ENCODE measurements around the gene PHC3.

PHC3 gene

GRCh38 chr3:170076715-170077238 lies 104.8 kb downstream of the PHC3 start:
- ATAC-seq: peak in 1 of 2 donors; percentile 33

DNA sequence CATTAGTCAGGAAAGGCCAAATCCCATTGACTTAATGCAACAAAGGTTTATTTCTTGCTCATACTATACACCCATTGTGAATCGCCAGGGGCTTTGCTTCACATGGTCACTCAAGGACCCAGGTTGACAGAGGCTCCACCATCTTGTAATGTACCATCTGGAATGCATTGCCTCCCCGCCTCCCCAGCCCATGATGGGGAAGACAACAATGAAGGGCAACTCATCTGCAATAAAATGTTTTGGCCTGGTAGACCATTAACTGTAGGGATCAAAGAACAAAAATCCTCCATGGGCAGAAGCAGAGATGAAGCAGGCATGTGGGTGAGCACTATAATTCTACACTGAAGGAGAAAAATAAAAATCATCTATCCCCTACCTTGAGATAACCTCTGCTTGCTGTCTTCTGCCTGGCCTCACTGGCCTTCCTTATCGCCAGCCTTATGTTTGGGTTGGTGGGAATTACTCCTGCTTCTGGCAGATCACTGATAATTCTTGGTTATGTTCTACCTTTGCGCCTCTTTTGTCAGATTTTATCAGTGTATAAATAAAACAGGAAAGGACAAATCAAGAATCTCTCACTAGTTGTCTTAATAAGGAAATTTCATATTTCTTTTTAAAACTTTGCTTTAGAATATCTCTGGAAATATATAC lies 106.0 kb downstream of the PHC3 start:
- ATAC-seq: no peak

DNA sequence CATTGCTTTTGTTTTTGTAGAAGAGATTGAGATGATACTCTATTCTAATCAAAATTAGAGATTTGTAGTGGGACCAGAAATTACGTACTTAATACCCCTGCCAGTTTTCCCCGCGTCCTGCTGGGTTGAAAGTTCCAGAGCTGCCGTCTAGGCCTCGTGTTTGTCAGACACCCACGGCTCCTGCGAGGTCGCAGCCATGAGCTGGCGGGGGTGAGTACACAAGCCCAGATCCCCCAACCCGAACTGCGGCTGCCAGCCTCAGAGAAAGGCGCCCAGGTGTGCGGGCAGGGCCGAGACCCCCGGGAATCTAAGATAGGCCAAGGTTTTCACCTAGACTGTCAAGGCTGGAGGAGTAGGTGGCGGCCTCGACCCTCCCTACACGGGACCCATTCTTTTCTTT lies 117.4 kb downstream of the PHC3 start:
- no peak for ATAC-seq

DNA sequence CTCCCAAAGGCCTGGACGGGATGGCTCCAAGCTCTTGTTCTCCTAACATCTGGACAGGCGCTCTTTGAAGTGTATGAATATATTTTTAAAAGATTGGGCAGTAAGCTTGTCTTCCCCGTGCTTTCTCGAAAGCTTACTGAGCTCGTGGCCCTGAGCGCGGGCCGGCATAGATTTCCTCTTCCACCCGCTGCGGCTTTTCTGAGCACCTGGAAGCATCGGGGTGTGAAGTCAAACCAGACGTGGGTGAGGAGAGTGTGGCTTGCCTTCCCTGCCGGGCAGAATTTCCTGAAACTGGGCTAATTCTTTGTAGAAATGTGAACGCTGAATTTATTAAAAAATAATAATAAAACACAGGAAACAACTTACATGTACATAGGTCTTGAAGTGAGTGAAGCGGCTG lies 117.8 kb downstream of the PHC3 start:
- no peak for ATAC-seq

- ATAC-seq: no peak
These were observed 118.8 kb downstream of the PHC3 start for GRCh38 chr3:170062769-170063168.

GRCh38 chr3:170062068-170062467 lies 119.5 kb downstream of the PHC3 start:
- no peak for ATAC-seq

DNA sequence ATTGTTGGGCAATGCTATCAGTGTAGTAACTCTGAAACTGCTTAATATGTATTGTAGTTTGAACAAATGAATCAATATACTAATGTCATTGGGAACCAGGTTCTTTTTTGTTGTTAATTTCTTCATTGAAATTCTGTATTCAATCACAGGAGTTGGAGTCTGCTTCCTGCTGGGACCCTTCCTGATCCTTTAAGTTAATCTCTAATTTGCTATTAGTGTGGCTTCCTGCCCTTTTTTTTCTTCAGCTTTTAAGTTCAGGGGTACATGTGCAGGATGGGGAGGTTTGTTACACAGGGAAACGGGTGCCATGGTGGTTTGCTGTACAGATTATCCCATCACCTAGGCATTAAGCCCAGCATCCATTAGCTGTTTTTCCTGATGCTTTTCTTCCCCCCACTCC lies 122.1 kb downstream of the PHC3 start:
- no peak for ATAC-seq

DNA sequence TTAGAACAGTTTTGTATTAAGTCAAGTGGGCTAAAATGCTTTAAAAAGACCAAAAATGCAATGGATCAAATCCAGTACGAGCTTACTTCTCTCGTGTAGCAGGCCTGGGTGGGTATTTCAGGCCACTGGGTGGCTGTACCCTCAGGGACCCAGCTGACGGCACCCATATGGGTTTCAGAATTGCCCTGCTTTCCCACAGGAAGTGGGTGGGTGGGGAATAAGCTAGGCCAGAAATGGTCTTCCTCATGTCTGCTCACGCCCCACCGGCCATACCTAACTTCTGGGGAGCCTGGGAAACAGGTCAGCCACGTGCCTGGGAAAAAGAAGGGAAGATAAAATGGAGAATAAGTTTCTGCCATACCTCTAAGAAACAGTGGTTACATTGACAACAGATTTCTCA lies 123.4 kb downstream of the PHC3 start:
- no peak for ATAC-seq

GRCh38 chr3:170057550-170057949 lies 124.0 kb downstream of the PHC3 start:
- ATAC-seq: no peak

GRCh38 chr3:170056710-170057454 lies 124.7 kb downstream of the PHC3 start:
- peak; percentile 75 for ATAC-seq

DNA sequence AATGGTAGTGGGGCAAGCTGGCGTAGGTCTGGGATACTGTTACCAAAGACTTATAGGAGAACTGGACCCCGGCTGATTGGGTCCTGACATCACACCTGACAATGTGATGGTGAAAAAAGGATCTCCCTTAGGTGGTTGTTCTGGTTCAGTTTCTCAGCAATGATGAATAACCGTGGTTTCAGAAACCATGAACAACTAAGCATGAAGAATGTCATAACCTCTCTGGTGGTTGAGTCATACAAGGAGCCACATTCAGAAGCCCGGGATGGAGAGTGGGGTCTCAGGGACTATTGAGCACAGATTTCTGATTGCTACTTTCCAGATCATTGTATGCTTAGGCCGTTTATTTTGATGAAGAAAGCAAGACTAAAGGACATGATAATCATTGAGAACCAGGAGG lies 126.3 kb downstream of the PHC3 start:
- peak; percentile 75 to 76 for ATAC-seq

- ATAC-seq: no peak
These were observed 127.3 kb downstream of the PHC3 start for GRCh38 chr3:170054204-170054603.

GRCh38 chr3:170052398-170052797 lies 129.1 kb downstream of the PHC3 start:
- ATAC-seq: no peak

DNA sequence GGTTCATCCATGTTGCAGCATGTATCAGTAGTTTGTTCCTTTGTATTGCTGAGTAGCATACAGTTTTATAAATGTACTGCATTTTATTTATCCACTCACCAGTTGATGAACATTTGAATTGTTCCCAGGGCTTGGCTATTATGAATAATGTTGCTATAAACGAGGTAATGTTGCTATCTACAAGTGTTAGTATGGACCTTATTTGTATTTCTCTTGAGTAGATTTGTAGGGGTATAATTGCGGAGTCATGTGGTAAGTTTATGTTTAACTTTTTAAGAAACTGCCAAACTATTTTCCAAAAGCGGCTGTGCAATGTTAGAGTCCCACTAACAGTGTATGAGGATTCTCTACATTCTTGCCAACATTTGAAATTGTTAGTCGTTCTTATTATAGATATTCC lies 130.8 kb downstream of the PHC3 start:
- ATAC-seq: no peak

DNA sequence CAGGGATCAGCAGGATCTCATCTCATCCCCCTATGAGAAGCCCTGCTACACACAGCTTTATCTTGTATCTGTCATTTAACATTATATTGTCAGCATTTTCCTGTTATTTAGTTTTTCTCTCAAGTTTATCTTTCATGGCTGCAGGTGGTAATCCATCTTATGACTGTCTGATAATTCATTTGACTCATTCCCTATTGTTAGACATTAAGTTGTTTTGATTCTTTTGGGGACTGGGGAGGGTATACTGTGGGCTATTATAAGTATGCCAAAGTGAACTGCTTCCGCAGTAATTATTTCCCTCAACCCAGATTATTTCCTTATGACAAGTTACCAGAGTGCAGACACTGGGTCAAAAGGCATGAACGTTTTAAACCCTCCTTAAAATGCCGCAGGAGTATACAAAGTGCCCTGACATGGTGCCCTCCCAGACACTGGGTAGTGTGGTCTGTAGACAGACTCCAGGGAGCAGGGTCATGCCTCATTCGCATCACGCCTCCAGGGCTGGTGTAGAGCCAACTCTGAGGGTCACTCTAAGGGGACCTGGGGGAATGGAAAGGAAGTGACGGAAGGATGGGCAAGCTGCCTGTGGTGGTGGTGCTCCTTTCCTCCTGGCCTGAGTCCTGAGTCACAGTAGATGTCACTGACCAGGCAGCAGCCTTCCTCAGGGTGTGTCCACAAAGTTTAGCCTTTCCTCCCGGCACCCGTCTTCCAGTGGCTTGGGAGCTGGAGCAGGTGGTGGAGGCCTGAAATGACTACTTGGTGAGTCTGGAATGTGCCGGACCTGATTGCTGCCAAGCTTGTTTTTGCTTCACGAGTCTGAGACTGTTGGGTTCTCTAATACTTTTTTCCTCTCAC lies 132.2 kb downstream of the PHC3 start:
- no peak for ATAC-seq

GRCh38 chr3:170047133-170047404 lies 134.5 kb downstream of the PHC3 start:
- no peak for ATAC-seq

DNA sequence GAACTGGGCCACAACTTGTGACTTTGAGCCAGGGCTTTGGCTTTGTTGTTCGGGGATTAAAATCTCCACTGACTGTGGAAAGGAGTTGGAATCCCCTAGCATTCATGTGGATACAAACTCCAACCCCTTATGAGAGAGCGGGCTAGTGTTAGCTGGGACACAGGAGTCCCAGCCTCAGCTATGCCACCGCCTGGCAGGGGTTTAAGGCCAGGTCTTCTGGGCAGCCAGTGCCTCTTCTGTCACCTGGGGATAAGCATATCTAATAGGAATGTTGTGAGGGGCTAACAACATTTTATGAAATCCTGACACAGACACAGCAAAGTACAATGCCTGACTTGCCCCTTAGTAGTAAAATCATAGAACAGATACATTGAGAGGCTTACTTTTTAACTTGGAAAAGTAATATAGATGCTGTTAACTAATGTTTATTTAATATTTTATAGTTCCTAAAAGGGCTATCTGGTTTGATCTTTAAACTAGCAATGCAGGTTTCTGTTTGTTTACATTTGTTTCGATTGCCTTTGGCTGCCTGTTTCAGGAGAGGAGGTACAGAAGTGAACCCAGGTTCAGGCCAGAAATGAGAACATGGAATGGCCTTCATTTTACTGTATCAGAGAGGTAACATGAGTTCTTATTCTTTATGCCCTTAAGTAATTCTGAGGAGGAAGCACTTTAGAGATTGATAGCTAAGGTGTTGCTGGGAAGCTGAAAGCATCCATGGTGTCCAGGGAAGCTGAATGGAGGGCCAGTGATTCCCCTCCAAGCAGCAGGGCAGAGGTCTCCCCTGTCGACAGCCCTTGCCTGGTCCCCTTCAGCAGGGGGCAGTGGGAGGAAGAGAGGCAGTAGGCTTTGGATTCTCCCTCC lies 135.0 kb downstream of the PHC3 start:
- peak in 1 of 2 donors; percentile 5 for ATAC-seq

DNA sequence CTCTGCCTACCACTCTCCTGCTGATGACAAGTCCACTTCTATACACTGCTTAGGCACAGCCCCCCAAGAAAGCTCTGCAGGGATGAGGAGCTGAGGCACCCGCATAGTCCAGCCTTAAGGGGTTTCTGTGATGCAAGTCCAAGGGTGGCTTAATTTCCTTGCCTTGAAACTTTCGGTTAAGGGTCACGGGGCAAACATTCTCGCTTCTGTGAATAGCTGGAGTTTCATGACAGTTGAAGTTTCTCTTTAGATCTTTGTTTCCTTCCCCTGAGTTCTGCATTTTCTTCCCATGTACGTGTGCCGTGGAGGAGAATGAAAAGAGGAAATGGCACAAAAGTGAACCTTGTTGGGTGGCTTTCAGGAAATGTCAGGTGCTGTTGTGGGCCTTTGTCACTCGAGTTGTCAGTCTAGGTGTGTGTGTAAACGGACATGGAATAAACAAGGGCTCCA lies 136.7 kb downstream of the PHC3 start:
- no peak for ATAC-seq

GRCh38 chr3:170044271-170044670 lies 137.3 kb downstream of the PHC3 start:
- ATAC-seq: no peak

DNA sequence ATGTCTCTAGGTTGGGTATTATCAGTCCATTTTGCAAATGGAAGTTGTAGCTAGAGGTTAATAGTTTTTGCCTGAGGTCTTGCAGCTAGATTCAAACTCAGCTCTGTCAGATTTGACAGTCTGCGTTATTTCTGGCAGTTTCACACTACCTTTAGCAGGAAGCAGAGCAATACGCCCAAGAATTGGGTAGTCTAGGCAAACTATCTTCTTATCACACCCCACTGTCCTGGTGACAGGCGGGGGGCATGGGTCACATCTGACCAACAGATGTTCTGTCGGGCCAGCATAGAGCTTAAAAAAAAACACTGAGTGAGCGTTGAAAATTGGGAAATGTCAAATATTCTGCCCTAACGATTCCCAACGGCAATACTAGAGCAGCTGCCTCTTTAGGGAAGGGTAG lies 138.0 kb downstream of the PHC3 start:
- no peak for ATAC-seq

- ATAC-seq: no peak
These were observed 141.1 kb downstream of the PHC3 start for GRCh38 chr3:170040418-170040817.

- ATAC-seq: peak in 1 of 2 donors; percentile 15
These were observed 143.0 kb downstream of the PHC3 start for GRCh38 chr3:170038434-170039110.
